GM11168 (cell line): ENCODE data around the gene FOXD2.
"Not testable (repeated sequence)": the region's sequence is repeated elsewhere in the genome, so short reads cannot be mapped to it uniquely, and the experiment has no call there.

Source experiments
- in situ Hi-C: fragments of 300-500 bp; cut with MboI; formaldehyde crosslinking; loops from one replicate; pipeline ENCODE4 v1.12.0; 2022; ENCODE audit warnings: low sequenced_read_pairs; ENCODE audit not compliant: unreplicated experiment

Gene FOXD2

DNA sequence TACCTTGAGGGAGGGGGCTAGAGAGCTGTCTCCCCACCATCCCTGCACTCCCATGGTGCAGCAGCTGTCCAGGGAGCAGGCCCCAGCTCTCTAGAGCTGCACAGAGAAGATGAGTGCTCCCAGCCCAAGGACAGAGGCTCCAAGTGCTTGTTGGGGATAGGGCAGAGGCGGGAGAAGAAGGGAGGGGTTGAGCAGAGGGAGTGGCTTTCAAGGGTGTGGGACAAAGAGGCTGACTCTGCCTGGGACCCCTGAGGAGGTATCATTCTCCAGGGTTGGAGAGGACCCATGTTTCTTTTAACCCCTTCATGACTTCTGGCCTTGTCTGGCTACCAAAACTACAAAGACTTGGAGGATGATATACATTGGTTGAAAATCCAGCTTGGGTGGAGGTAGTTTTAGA, 14.6 kb downstream of the FOXD2 start:
- in situ Hi-C loops: no loop called here

DNA sequence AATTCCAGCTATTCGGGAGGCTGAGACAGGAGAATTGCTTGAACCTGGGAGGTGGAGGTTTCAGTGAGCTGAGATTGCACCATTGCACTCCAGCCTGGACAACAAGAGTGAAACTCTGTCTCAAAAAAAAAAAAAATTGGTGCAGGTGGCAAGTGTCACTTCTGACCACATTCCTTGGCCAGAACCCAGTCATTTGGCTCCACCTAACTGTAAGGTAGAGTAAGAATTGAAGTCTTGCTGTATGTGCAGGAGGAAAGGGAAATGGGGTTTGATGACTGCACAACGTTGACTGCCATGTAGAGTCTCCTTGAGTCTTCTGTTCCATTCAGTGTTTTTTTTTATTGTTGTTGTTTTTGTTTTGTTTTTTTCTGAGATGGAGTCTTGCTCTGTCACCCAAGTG, 16.1 kb downstream of the FOXD2 start:
- in situ Hi-C loops: not testable (repeated sequence)

DNA sequence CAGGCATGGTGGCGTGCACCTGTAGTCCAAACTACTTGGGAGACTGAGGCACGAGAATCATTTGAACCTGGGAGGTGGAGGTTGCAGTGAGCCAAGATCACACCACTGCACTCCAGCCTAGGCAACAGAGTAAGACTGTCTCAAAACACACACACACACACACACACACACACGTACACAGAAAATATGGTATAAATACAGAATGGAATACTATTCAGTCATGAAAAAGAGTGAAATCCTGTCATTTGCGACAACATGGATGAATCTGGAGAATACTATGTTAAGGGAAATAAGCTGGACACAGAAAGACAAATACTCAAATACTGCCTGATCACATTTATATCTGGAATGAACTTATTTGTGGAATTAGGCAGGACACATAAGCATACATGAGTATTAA, 18.4 kb downstream of the FOXD2 start:
- in situ Hi-C loops: no loop called here

DNA sequence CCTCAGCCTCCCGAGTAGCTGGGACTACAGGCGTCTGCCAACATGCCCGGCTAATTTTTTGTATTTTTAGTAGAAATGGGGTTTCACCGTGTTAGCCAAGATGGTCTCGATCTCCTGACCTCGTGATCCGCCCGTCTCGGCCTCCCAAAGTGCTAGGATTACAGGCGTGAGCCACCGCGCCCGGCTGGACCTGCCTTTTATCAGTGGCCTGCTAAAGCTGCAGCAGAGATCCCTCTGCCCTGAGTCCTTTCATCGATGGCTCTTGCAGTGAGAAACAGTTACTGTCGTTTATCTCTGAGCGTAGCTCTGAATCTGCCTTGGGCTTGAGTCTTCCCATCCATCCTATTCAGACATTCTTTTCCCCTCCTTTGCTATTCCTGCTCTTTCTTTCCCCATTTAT, 19.7 kb downstream of the FOXD2 start:
- in situ Hi-C loops: not testable (repeated sequence)

DNA sequence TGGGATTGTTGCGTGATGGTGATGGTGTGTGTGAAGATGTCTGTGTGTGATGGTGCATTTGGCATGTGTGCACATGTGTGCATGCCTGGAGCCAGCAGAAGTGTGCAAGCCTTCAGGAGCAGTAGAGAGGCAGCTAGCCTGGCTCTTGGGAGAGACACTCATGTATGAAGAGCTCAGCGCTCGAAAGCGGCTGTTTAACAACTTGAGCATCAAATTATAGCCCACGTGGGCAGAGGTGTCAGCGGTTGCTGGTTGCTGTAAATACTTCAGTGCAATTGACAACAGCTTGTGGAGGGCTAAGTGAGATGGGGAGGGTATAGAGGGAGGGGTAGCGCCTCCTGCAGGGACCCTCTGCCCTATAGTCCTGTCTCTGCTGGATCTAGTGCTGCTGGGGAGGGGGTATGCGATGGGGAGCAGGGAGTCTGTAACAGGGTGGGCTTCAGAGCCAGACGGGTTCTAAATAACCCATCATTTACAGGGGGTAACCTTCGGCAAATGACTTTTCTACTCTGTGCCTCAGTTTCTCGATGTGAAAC, 21.5 kb downstream of the FOXD2 start:
- in situ Hi-C loops: no loop called here

DNA sequence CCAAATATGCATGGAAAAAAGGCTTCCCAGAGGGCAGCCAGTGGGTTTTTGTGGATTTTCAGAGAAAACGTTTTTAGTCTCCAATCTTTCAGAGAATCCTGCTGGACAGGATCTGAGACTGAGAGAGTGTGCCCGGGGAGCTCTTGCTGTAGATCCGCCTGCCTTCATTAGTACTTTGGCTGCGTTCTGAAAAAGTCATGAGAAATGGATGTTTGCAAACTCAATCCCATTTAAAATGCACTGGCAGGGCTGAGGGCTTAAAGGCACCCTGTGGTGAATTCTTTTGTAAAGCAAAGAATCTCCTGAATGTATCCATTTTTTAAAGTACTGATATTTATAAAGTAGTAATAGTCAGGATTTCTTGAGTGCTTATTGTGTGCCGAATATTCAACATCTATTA, 22.2 kb downstream of the FOXD2 start:
- in situ Hi-C loops: no loop called here

DNA sequence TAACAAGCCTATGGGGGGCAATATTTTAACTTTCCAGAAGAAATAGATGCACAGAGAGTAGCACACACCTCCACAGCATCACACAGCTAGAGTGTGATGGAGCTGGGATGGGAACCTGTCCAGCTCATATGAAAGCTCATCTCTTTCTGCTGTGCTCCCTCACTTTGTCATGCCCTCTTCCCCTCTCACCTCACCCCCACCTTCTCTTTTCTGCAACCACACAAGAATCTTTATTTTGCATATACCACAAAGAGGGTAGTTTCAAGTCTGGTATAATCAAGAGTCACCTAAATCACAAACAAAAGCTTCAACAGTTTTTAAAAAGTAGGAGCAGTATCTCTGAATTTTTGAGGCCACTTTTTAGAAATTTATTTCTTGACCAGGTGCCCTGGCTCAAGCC, 22.6 kb downstream of the FOXD2 start:
- in situ Hi-C loops: no loop called here

DNA sequence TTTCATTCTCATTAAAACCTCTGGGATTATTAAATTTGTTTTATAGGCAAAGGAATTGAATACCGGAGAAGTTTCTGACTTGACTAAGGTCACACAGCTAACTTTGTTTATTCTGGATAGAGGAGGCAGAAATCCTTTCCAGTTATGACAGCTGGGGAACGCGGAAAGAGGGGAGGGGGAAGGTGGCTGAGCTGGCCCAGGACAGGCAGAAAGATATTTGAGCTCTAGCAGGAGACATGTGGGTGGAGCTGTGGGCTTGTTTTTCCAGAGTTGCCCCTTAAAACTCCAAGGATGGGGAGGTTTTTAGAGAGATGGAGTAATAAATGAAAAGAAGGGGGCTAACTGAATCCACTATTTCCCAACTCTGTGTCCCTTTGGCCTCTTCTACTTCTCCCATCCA, 27.8 kb downstream of the FOXD2 start:
- in situ Hi-C loops: no loop called here

DNA sequence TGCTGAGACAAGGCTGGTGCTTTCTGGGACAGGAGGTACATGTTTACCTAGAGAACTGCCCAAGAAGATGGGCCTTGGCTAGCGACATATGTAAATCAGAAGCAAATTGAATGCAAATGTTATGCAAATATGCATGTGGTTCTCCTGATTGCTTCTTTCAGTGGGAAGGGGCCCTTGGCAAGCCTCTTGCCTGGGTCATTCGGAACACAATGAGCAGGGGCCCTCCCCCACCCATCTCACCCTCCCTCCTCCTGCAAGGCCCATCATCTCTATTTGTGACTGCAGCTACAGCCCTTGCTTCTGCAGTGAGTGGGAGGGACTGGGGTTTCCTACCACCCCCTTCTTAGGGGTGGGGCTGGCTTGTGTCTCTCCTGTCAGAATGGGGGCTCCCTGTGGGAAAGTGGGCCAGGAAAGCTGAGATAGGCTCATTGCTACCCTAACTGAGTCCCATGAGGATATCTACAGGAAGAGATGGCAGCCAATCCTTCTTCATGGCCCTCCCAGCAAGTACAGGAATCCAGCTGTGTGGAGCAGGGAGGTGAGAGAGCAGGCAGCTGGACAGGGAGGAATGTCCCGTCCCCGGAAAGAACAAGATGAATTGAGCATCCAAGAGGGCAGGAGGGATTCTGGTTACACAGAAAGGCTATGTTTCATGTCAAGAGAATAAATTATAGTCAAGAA, 31.0 kb downstream of the FOXD2 start:
- in situ Hi-C loops: no loop called here

DNA sequence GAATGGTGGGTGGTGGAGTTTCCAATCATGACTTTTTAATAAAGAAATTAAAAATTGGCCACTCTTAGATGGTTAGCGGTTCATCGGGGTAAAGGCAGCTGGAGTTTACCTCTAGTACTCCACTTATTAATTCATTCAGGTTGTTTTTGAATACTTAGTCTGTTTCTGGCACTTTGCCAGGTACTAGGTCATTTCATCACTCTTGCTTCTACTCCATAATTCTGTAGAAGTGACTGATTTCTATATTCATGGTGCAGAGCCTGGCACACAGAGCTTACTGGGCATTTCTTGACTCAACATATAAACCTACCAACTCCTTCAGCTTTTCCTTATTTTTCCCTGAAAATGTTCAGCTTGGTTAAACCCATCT, 31.5 kb downstream of the FOXD2 start:
- in situ Hi-C loops: no loop called here

DNA sequence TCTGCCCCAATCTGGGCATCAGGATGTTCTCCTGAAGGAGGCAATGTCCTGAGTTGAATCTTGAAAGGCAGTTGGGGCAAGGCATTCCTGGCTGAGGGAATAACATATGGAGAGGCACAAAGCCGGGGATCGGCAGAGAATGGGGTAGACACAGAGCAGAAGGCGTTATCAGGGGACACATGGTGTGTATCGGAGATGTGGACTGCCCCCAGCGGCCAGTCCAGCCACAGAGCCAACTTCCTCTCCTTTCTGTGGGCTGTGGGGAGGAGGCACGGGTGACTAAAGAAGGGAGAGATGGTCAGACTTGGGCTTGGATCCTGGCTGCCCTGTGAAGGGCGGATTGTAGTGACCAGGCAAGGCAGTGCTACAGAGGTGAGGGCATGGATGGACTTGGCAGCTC, 32.1 kb downstream of the FOXD2 start:
- in situ Hi-C loops: no loop called here

DNA sequence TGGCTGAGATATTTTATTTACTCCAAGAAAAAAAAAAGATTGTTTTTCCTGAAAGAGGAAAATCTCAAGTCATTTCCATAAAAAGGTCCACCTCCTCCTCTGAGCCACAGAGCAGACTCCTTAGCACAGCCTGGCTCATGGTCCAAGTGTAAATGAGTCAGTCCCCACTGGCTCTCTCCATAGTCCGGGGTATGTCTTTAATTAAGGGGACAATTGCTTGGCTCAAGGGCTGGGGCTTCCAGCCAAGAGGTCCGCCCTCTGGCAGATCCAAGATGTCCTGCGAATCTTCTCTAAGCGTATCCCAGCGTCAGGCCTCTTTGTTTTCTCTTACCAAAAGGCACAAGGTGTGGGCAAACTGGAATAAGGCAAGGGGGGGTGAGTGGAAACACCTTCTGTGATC, 33.3 kb downstream of the FOXD2 start:
- in situ Hi-C loops: no loop called here

DNA sequence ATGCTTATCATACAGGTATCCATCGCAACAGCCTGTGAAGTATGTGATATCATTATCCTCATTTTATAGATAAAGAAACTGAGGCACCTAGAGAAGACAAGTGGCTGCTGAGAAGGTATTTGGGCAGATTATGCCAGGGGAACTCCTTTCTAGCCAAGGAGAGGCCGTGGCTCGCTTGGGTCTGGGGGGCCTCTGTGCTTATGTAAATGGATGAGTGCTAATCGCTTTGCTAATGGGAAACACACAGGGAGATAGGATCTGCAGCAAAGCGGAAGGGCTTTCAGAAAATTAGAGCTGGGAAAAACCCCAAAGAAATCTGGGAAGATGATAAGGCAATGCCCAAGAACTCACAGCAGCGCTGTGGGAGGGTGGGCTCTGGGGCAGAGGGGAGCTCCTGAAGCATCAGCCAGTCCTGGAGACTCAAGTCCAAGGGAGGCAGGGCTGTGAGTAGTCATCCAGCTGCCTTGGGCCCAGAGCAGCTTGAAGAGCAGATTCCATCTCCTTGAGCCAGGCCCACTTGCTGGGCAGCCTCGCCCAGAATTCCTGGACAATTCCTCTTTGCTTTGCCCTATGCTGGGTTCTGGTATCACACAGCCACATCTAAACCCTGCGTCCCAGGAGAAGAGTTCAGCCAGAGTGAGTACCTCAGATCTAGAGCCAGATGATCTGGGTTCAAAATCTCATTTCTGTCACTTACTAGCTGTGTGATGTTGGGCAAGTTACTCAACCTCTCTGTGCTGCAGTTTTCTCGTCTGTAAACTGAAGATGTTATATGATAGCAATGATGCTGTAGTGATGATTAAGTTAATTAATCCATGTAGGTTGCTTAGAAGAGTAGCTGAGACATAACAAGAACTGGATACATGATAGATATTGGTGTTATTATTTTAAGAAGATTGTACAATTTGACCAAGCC, 36.7 kb downstream of the FOXD2 start:
- in situ Hi-C loops: no loop called here

DNA sequence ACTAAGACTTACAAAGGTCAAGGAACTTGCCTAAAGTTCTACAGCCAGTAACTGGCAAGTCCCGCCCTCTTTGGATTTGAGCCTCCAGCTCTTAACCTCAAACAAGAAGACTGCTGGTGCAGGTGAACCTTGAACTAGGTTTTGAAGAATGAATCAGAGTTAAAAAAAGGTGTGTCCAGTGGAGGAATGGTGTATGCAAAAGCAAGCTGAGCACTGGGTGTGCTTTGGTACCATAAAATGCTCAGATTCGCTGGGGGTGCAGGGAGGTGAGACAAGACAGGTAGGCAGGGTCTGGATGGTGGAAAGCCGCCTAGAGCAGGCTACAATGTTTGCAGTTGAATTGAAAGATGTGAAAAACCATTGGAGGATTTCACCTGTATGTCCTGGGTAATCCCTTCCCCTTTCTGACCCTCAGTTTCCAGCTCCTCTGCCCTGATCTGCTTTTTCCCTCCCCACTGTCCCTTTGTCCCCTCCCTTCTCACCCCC, 39.8 kb downstream of the FOXD2 start:
- in situ Hi-C loops: no loop called here

DNA sequence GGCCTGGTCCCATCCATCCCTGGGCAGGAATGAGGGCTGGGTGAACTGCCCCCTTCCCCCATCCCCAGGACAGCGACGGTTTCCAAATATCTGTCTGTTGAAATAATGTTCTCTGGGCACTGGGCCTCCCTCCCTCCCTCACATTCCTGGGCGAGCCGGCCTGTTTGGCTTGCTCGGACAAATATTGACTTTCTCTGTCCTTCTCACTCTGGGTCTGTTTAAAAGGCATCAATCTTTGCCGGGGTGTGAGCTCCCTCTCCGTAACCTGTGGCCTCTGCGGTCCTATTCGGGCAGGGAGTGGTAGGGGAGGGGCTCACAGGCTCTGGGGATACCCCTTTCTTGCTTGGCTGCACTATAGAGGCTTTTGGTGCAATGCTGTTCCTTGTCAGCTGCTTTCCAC, 40.2 kb downstream of the FOXD2 start:
- in situ Hi-C loops: no loop called here

DNA sequence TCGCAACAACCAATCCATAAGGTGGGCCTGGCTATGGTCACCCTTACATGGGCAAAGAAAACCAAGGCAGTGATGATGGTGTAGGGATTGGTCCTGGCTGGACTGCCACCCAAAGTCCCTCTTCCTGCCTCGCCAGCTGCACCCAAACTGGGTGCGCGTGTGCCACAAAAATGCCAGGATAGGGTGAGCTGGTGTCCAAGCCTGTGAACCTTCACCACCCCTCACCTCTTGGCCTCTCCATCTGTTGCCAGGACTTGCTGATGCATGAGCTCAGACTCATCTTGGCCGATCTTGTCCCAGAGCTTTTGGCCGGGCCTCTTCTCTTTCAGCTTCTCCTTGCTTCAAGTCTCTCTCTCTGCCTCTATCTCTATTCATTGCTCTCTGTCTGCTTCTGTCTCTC, 41.8 kb downstream of the FOXD2 start:
- in situ Hi-C loops: no loop called here

DNA sequence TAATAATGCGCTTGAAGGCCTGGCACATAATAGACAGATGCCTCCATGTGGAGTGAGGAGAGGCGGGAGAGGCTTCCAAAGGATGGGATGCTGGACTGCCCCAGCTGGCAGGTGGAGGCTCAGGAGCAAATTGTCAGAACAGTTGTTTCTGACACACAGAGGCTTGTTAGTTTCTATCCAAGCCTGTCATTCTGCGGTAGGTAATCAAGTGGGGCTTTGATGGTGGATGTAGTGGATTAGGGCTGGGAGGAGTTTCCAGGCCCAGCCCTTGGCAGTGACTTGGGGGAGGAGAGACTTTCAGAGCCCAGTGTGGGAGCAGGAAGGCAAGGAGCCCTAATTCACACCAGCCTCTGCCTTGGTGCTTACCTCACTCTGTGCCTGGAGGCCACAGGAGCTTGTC, 44.1 kb downstream of the FOXD2 start:
- in situ Hi-C loops: no loop called here

DNA sequence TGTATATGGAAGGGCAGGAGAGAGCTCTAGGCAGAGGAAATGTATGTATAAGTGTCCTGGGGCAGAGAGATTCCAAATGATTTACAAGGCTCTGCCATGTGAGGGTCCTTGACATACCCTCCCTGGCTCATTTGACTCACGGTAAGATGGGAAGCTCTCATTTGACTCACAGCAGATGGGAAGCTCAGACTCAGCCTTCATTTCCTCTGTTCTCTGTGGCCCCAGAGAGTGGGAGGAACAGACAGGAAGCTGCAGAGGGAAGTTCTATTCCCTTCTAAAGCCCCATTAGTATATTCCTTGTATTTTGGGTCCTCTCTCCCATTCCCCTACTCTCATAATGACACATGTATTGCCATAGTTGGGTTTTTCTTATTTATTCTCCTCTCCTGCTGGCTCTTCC, 44.9 kb downstream of the FOXD2 start:
- in situ Hi-C loops: no loop called here

DNA sequence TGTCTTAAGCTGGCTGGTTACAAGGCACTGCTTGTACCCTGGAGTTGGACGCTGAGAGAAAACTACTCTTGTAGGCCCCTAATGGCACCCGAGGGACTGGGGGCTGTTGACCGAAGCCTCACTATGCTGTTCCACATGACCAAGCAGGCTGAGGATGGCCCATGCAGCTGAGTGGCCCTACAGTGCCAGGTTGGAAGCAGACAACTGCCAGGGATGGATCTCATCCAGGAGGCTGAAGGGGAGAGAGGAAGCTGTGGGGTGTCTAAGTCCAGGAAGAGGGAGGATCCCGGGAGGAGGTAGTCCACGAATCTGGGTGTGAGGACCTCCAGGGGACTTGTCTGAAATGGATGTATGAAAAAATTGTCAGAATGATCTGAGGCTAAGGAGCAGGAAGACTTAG, 45.8 kb downstream of the FOXD2 start:
- in situ Hi-C loops: no loop called here

DNA sequence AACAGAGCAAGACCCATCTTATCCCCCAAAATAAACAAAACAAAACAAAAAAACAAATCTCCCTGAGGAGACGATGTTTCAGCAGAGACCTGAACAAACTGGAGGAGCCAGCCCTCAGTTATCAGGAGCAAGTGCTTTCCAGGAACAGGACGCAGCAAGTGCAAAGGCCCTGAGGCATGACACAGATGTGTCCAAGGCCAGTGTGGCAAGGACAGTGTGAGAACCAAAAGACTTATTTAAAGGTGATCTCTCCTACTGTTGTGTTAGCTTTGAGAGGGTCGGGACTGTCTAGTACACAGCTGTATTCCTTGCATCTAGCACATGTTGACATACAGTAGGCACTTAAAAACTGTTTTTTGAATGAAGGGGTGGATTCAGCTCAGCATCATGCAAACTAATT, 48.0 kb downstream of the FOXD2 start:
- in situ Hi-C loops: no loop called here

DNA sequence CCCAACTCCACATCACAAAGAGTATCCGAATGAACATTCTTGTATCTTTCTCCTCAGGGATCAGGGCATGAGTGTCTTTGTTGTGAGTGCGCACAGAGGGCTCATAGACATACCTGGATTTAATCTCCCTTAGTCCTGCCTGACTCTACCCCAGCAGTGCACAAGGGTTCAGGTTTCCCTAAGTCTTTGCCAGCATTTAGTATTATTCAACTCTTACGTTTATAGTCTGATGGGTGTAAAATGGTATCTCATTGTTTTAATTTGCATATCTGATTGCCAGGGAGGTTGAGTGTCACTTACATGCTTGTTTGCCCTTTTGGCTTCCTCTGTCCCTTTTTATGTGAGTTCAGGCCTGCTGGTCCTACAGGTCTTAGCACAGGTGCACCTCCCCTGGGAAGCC, 49.5 kb downstream of the FOXD2 start:
- in situ Hi-C loops: no loop called here
